GM19025 (cell line): Measurements from ENCODE around the gene SNURF.
"Not testable (repeated sequence)": the region's sequence is repeated elsewhere in the genome, so short reads cannot be mapped to it uniquely, and the experiment has no call there.

Source experiments
- ATAC-seq: cut with Tn5 transposase; IDR thresholded peaks from one replicate; pipeline ENCODE4 v1.9.1; 2021; ENCODE audit warnings: mild to moderate bottlenecking, low read depth, moderate library complexity; ENCODE audit not compliant: unreplicated experiment

The SNURF gene

GRCh38 chr15:24966364-24967103 is 11.7 kb downstream of the SNURF start:
- no peak for ATAC-seq

DNA sequence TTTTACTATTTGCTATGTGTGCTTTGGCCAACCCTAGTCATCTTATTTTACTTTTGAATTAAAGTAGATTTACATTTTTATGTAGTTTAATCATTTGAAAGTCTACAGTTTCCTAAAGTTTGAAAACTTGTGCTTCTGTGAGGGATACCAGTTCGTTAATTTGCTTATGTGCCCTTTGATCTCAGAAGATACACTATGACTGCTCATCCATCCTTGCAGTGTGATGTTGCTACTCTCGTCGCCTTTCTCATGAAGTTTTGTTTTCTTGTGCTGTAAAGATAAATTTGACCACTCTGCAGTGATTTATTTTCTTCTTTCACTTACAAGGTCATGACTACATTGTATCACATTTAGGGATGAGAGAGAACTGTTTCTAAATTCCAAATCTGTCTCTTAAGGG is 16.3 kb downstream of the SNURF start:
- no peak for ATAC-seq

DNA sequence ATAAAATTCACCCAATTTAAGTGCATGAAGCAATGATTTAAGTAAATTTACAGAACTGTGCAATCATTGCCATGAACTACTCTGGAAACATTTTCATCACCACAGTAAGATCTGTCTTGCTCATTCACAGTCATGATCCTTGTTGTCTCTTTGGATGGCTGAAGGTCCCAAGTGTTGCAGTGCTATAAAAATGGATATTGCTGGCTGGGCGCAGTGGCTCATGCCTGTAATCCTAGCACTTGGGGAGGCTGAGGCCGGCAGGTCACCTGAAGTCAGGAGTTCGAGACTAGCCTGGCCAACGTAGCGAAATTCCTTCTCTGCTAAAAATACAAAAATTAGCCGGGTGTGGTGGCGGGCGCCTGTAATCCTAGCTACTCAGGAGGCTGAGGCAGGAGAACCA is 17.0 kb downstream of the SNURF start:
- no peak for ATAC-seq

GRCh38 chr15:24972707-24973106 is 17.9 kb downstream of the SNURF start:
- not testable (repeated sequence) for ATAC-seq

DNA sequence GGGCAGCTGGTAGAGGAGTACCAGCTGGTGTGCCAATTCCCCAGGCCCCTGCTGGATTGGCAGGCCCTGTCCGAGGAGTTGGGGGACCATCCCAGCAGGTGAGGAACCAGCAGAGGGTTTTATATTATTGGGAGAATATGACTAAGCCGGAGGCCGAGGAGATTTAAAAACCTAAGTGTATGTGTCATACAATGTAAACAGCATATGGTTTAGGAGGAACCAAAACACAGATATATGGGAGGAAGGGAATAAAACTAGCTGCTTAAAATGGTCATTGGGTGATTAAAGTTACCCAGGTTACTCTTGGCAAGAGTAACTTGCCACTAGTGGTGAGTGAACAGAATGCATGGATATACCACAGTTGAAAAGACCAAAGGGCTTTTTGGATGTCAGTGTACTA is 22.1 kb downstream of the SNURF start:
- ATAC-seq = no peak

DNA sequence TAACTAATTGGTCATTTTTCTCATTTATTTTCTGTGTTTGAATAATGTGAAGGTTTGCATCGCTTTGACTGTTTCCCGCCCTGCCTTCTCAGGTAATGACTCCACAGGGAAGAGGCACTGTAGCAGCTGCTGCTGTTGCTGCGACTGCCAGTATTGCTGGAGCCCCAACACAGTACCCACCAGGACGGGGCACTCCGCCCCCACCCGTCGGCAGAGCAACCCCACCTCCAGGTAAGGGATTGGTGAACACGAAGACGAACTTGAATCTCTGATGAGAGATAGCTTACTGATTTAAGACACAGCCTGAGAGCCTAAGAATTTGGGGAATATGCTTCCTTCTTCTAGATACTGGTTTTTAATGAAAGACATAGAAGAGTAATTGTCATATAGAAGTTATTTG is 22.9 kb downstream of the SNURF start:
- ATAC-seq = no peak

DNA sequence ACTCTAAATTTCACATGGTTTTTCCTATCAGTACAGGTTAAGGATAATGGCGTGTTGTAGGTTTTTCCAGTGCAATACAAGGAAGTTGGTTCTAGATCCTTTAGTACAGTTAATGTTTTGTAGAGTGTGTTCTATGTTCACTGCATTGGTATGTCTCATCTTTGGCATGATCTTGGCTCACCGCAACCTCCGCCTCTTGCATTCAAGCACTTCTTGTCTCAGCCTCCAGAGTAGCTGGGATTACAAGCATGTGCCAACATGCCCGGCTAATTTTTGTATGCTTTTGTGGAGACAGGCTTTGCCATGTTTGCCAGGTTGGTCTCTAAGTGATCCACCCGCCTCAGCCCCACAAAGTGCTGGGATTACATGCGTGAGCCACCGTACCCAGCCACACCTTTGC is 30.4 kb downstream of the SNURF start:
- ATAC-seq = no peak

DNA sequence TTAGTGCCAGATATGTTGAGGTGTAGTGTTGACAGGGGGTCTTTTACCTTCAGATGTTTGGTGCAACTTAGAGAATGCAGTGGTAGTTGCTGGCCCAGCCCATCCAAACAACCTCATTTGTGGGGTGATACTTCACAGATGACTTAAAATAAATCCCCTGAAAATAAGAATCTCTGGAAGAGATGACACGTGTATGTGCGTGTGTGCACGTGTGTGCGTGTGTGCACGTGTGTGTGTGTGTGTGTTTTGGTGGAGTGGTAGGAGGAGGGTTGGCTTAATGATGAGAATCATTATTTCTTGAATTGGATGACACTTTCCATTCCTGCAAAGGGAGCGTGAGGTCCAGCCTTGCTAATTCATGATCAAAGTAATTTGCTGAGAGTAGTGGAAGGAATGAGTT is 31.9 kb downstream of the SNURF start:
- no peak for ATAC-seq
